Stomach (tissue), 4 donors: Measurements from ENCODE around the gene CHM.

Experiments
- POLR2A ChIP-seq, 4 donors: fragments of 450-650 bp; IDR thresholded peaks; one replicate each; pipeline ENCODE4 v1.6.1; 2016; ENCODE audit warnings: antibody characterized with exemption in 4 of 4, control low read depth in 2 of 4, mild to moderate bottlenecking in 1 of 4, moderate library complexity in 1 of 4
- TF ChIP-seq, protein P1 (sequence below), 7 experiments: fragments of 450-650 bp in 4 of 7; fragments of 200-600 bp in 3 of 7; sonication (generic) in 3 of 7; IDR thresholded peaks; one replicate each; pipeline ENCODE4 v1.5.1; 2016 to 2019; ENCODE audit warnings: antibody characterized with exemption in 7 of 7, control low read depth in 2 of 7, mild to moderate bottlenecking in 1 of 7

DNA sequence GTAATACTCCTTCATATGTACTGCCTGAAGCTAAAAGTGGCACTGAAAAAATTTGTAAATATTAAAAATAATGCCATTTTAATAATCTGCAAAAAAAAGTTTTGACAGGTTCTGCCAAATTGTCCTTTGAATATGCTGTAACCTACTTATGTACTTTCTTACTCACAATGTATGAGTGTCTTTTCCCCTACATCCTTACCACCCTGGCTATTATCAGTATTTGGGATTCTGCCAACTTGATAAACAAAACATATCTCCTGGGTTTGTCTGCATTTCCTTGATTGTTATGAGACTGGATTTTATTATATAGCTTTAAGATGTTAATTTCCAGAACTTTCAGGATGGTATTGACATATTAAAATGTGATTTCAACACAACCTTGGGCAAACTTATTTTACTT lies 187.9 kb downstream of the CHM start:
- TF ChIP-seq, protein P1, sequence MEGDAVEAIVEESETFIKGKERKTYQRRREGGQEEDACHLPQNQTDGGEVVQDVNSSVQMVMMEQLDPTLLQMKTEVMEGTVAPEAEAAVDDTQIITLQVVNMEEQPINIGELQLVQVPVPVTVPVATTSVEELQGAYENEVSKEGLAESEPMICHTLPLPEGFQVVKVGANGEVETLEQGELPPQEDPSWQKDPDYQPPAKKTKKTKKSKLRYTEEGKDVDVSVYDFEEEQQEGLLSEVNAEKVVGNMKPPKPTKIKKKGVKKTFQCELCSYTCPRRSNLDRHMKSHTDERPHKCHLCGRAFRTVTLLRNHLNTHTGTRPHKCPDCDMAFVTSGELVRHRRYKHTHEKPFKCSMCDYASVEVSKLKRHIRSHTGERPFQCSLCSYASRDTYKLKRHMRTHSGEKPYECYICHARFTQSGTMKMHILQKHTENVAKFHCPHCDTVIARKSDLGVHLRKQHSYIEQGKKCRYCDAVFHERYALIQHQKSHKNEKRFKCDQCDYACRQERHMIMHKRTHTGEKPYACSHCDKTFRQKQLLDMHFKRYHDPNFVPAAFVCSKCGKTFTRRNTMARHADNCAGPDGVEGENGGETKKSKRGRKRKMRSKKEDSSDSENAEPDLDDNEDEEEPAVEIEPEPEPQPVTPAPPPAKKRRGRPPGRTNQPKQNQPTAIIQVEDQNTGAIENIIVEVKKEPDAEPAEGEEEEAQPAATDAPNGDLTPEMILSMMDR (IDR thresholded peaks at IDR 0.05) = no peak
- no peak for TF ChIP-seq POLR2A (IDR thresholded peaks at IDR 0.05)
